Activated CD8-positive, alpha-beta memory T cell treated with anti-CD3 and anti-CD28 coated beads, Interleukin-2, amount 50 U/mL, for 24 hours (primary cell): Measurements from ENCODE around the gene ATP6V0E1.

ENCODE experiments used
- DNase-seq: peaks from one replicate; pipeline ENCODE4 v3.0.0-alpha.2; 2020; ENCODE audit errors: extremely low read depth

The ATP6V0E1 gene

GRCh38 chr5:172956936-172957335 is 26.6 kb upstream of the ATP6V0E1 start:
- no peak for DNase-seq

- DNase-seq = no peak
Observed at GRCh38 chr5:172957458-172957857, 26.1 kb upstream of the ATP6V0E1 start.

- DNase-seq = peak; percentile 19
Observed at GRCh38 chr5:172958331-172959046, 25.1 kb upstream of the ATP6V0E1 start.

GRCh38 chr5:172959824-172960799 is 23.5 kb upstream of the ATP6V0E1 start:
- DNase-seq = no peak

- no peak for DNase-seq
Observed at GRCh38 chr5:172969921-172970320, 13.7 kb upstream of the ATP6V0E1 start.

- no peak for DNase-seq
Observed at GRCh38 chr5:172971482-172971881, 12.1 kb upstream of the ATP6V0E1 start.

- no peak for DNase-seq
Observed at GRCh38 chr5:172972552-172972951, 11.0 kb upstream of the ATP6V0E1 start.

GRCh38 chr5:172973127-172973916 is 10.2 kb upstream of the ATP6V0E1 start:
- DNase-seq = no peak

GRCh38 chr5:172973931-172974330 is 9.6 kb upstream of the ATP6V0E1 start:
- DNase-seq = no peak

- DNase-seq = no peak
Observed at GRCh38 chr5:172975289-172975688, 8.3 kb upstream of the ATP6V0E1 start.

GRCh38 chr5:172979778-172980177 is 3.8 kb upstream of the ATP6V0E1 start:
- DNase-seq = no peak

GRCh38 chr5:172981931-172982330 is 1.6 kb upstream of the ATP6V0E1 start:
- DNase-seq = no peak

GRCh38 chr5:172984244-172984953 is 828 bp downstream of the ATP6V0E1 start:
- DNase-seq = peak; percentile 51

GRCh38 chr5:172985596-172985995 is 2.0 kb downstream of the ATP6V0E1 start:
- no peak for DNase-seq

- no peak for DNase-seq
Observed at GRCh38 chr5:172988276-172988675, 4.7 kb downstream of the ATP6V0E1 start.

GRCh38 chr5:172990776-172991175 is 7.2 kb downstream of the ATP6V0E1 start:
- no peak for DNase-seq

- no peak for DNase-seq
Observed at GRCh38 chr5:172994405-172994804, 10.8 kb downstream of the ATP6V0E1 start.

GRCh38 chr5:172999372-172999973 is 15.9 kb downstream of the ATP6V0E1 start:
- no peak for DNase-seq

GRCh38 chr5:172999974-173000373 is 16.4 kb downstream of the ATP6V0E1 start:
- DNase-seq = no peak

GRCh38 chr5:173001229-173001841 is 17.8 kb downstream of the ATP6V0E1 start:
- no peak for DNase-seq
